Brain microvascular endothelial cell (primary cell): ENCODE results near the gene C10orf53.
A peak's percentile ranks its signal among the peaks of the same experiment; 100 is the strongest.

Experiments
- DNase-seq: peaks from one replicate; pipeline ENCODE4 v3.0.0-alpha.2; 2020
- H3K27ac ChIP-seq: fragments of 250-450 bp; sonication (Bioruptor Pico); 2 replicates; pipeline ENCODE4 v1.5.1; 2020; ENCODE audit warnings: mild to moderate bottlenecking, moderate library complexity
- H3K27me3 ChIP-seq: fragments of 250-450 bp; sonication (Bioruptor Pico); replicated peaks from 2 replicates; pipeline ENCODE4 v1.5.1; 2020; ENCODE audit warnings: mild to moderate bottlenecking
- H3K36me3 ChIP-seq: fragments of 250-450 bp; sonication (Bioruptor Pico); replicated peaks from 2 replicates; pipeline ENCODE4 v1.5.1; 2020; ENCODE audit warnings: mild to moderate bottlenecking
- H3K4me3 ChIP-seq: 2 replicates; pipeline ENCODE4 v1.5.1; 2011; ENCODE audit warnings: low read depth, mild to moderate bottlenecking, control low read depth, low read length, moderate library complexity
- CTCF ChIP-seq: IDR thresholded peaks from 2 replicates; pipeline ENCODE4 v1.5.1; 2011; ENCODE audit warnings: low read depth, mild to moderate bottlenecking, moderate library complexity, low read length, control low read depth, inconsistent platforms; ENCODE audit errors: missing control alignments
- in situ Hi-C: cut with HindIII; loops from 2 replicates; pipeline ENCODE4 v1.10.0; 2017; ENCODE audit warnings: low sequenced_read_pairs, low pct_ligation_motif_present

C10orf53 gene

GRCh38 chr10:49679480-49679893 lies at the start of gene C10orf53:
Gene C10orf53 (plus strand): TSS chr10:49679651. CDS start chr10:49679698, 47 bp downstream.
- no peak for TF ChIP-seq CTCF
- Histone ChIP-seq H3K36me3 (no peaks in the 10 kb centered on the region), H3K27me3 (peaks cover 15% of the 10 kb centered on the region), H3K4me3 (peak within 1 kb of the TSS; percentile 34), H3K27ac (no peak within 1 kb of the TSS)
- in situ Hi-C loops, result no loop called here
- peak; percentile 14 for DNase-seq

- DNase-seq, result no peak
- Histone ChIP-seq H3K27me3 (peaks cover 10% of the 10 kb centered on the region), H3K36me3 (no peaks in the 10 kb centered on the region), H3K27ac (no peak overlapping the region), H3K4me3 (no peak overlapping the region)
- TF ChIP-seq CTCF, result no peak
- in situ Hi-C loops, result no loop called here
Observed at GRCh38 chr10:49631975-49632374, 47.5 kb upstream of the C10orf53 start.

GRCh38 chr10:49632406-49633317 lies 46.8 kb upstream of the C10orf53 start:
- Histone ChIP-seq H3K4me3 (no peak overlapping the region), H3K27me3 (peaks cover 14% of the 10 kb centered on the region)

GRCh38 chr10:49633327-49634068 lies 46.0 kb upstream of the C10orf53 start:
- Histone ChIP-seq H3K27ac (no peak overlapping the region), H3K4me3 (no peak overlapping the region), H3K27me3 (peaks cover 16% of the 10 kb centered on the region), H3K36me3 (no peaks in the 10 kb centered on the region)
- no peak for DNase-seq
- TF ChIP-seq CTCF, result no peak
- in situ Hi-C loops, result no loop called here

More at GRCh38 chr10:49632406-49633317, 46.8 kb upstream of the C10orf53 start:
- H3K27ac ChIP-seq, result no peak overlapping the region
- in situ Hi-C loops, result no loop called here
- no peak for DNase-seq
- no peaks in the 10 kb centered on the region for H3K36me3 ChIP-seq
- no peak for TF ChIP-seq CTCF

GRCh38 chr10:49634069-49634660 lies 45.3 kb upstream of the C10orf53 start:
- DNase-seq, result no peak
- Histone ChIP-seq H3K4me3 (no peak overlapping the region), H3K27ac (no peak overlapping the region), H3K27me3 (peaks cover 16% of the 10 kb centered on the region), H3K36me3 (no peaks in the 10 kb centered on the region)
- in situ Hi-C loops, result no loop called here
- no peak for TF ChIP-seq CTCF
